T-helper 2 cell treated with Interferon-gamma antibody and Interleukin-4, amounts not matched to agents 100 ng/mL and 5 ng/mL, for 36 hours (primary cell): Measurements from ENCODE around the gene OSBPL10. TPM values are rescaled to one million over a fixed set of nuclear protein-coding genes. Genes with fewer than 3 reads are reported as not detected.
"Not testable (repeated sequence)": the region's sequence is repeated elsewhere in the genome, so short reads cannot be mapped to it uniquely, and the experiment has no call there.

ENCODE experiments used
- intact Hi-C: fragments of 100-400 bp; cut with micrococcal nuclease; formaldehyde crosslinking; loops from one replicate; pipeline ENCODE4 v1.15.1; 2023
- total RNA-seq: library from RNA; stranded (reverse); gene quantifications from 2 replicates; pipeline ENCODE4 v1.2.3, GENCODE V29; 2022

OSBPL10 gene
- total RNA-seq, 1 donor from 2014 or later, result 2.5 TPM

GRCh38 chr3:31892916-31893573 lies 88.0 kb downstream of the OSBPL10 start:
- intact Hi-C loops, result no loop called here

- intact Hi-C loops, result no loop called here
Observed at GRCh38 chr3:31892500-31892899, 88.6 kb downstream of the OSBPL10 start.

GRCh38 chr3:31891876-31892455 lies 89.1 kb downstream of the OSBPL10 start:
- intact Hi-C loops, result no loop called here

DNA sequence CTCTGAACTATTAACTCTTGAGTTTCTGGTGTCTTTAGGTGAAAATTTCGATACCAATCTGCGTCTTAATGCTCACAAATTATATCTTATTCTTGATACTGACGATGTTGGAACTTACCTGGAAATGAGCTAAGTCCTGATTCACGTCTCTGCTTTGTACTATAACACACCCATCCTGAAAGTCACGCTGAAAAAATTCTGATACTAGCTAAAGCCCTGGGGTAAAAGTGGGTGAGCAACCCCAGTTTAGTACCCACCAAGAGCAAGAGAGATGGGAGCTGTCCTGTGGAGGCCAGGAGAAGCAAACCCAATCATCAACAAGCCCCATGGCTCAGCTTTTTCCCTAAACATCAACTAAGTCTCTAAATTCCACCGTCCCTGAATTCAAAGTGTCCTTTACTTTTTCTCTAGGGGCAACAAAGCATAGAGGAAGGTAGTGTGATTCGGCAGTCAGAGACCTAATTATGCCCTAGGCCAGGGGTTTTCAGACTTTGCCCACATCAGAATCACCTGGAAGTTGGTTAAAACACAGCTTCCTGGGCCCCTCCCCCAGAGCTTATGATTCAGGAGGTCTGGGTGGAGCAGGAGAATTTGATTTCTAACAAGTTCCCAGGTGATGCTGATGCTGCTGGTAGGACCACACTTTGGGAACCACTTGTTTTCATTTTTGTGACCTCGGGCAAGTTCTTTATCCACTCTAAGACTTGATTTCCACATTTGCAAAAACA lies 90.2 kb downstream of the OSBPL10 start:
- intact Hi-C loops, result no loop called here

- intact Hi-C loops, result no loop called here
Observed at GRCh38 chr3:31890007-31890406, 91.1 kb downstream of the OSBPL10 start.

DNA sequence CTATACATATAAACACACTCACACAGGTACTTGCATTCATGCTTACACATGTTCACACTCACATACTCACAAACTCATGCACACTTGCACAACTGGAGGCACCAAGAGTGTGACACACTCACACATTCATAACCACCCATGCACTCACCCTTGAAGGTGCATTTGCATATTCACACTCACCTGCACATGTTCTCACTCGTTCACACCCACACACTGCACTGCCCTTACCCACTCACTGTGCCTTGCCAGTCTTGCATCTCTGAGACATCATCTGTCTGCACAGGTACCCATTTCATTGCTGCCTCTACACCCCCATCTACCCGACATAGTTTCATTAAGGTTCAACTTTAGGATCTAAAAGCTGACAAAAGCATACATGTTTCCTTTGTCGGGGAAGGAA lies 95.8 kb downstream of the OSBPL10 start:
- intact Hi-C loops, result no loop called here

DNA sequence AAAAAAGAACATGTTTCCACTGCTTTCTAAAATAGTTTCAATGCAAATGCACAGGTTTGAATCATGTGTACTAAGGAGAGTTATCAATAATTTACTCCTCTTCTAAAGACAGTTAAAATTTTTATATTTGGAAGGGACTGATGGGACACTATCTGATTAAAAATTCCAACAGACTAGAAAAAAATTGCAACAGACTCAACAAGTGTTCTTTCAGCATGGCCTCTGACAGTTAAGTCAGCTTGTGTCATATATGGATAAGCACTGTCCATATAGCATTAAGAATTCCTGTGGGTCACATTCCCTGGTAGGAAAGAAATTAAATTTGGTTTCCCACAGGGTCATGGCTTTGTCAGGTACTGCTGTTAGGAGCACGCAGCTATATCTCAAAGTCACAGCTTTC lies 96.8 kb downstream of the OSBPL10 start:
- intact Hi-C loops, result no loop called here

- intact Hi-C loops, result no loop called here
Observed at GRCh38 chr3:31882895-31883294, 98.2 kb downstream of the OSBPL10 start.

DNA sequence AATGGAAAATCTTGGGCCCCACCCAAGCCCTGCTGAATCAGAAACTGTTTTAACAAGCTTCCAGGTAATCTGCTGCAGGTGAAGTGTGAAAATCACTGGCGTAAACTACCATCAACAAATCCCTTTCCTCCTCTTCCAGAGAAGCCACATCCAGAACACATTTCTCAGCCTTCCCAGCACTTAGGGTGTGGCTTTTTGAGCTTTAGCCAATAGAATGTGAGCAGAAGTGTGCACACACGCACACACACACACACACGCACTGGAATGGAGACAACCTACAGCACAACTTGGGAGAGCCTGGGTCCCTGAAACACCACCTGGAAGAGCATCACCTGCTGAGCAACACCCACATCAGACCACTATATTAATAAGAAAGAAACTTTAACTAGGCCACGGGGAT lies 98.6 kb downstream of the OSBPL10 start:
- intact Hi-C loops, result no loop called here

DNA sequence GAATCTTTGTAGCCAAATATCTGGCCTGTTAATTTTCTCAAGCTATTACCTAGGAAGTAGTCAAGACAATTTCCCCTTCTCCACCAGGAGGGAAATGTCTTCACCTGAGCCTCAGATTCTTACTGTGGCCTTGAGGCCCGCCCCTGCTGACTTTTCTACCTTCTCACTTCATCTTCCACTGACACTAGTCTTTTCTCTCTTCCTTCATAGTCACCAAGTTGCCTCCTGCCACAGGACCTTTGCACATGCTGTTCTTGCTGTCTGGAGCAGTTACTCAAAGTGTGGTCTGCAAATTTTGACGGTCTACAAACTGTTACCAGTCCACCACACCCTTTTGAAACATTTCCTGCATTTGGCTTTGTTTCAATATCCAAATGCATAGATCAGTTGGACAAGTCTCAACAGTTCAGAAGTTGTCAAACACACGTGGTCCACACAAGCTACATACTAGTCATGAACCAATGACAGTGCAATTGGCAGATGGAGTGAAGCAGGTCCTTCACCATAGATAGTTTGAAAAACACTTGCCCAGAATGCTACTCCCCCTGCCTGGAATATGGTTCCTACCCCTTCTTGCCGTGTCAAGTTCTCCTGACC lies 100.5 kb downstream of the OSBPL10 start:
- intact Hi-C loops, result no loop called here

- intact Hi-C loops, result no loop called here
Observed at GRCh38 chr3:31880020-31880419, 101.0 kb downstream of the OSBPL10 start.

DNA sequence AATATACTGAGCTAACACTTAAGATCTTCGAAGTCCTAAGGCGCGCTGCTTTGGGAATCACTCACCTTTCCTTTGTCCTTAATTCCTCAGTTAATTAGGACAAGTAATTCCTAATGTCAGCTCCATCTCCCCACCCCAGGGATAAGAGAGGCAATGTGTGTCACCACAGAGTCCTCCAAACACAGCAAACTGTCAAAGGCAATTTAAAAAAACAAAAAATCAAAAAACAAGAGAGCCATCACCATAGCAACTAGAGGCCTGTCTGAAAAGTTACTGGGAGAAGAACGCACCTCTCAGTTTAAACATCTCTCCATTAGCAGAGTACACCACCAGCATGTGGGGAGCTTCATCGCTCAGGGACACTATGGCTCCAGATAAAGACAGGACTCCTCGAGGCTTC lies 101.7 kb downstream of the OSBPL10 start:
- intact Hi-C loops, result no loop called here

DNA sequence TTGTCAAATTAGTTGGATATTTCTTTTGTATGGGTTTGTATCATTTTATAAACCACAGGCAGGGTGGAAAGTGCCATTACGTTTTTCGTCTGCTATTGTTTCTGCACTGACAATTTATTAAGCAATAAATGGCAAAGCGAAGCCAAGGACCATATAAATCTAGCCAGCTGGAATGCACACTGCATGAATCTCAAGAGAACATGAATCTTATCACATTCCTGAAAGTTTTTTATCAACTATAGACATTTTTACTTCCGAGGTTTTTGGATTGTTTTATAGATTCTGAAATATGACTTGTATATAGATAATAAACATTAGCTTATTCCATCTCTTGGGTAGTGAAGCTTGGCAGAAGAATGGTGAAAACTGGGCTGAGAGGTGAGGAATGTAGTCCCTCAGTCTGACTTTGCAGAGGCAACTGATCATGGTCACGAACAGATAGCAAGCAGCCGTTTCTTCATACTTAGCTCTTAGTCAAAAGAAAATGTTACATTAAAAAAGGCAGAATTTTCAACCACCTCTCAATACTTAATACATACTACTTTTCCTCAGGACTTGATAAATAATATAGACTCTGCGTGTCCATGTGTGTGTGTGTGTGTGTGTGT lies 102.7 kb downstream of the OSBPL10 start:
- intact Hi-C loops, result no loop called here

GRCh38 chr3:31876331-31876730 lies 104.7 kb downstream of the OSBPL10 start:
- intact Hi-C loops, result no loop called here

GRCh38 chr3:31875437-31875836 lies 105.6 kb downstream of the OSBPL10 start:
- intact Hi-C loops, result no loop called here

- intact Hi-C loops, result no loop called here
Observed at GRCh38 chr3:31873254-31873820, 107.7 kb downstream of the OSBPL10 start.

DNA sequence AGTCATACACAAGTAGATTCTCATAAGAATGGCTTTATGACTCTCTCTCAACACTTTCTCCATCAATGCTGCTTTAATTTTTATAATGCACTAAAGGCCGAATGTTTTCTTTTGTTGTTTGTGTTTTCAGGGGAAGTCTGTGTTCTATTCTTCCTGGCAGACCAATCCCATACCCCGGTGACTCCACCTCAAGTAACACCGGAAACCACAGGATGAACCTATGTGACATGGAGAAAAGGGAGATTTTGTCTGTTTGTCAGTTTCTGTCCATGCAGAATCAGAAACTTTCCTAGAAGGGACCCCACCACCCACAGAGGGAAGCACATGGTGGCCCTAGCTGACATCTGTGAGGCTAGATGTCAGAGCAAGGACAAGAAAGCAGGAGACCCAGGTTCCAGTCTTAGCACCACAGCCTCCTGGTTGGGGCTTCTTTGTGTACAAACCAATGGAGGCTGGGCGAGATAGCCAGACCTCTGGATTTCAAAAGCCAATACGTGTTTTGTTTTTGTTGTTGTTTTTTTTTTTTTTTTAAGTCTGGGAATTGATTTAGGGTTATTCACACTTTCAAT lies 109.0 kb downstream of the OSBPL10 start:
- intact Hi-C loops, result no loop called here

- intact Hi-C loops, result not testable (repeated sequence)
Observed at GRCh38 chr3:31870111-31870510, 111.0 kb downstream of the OSBPL10 start.

DNA sequence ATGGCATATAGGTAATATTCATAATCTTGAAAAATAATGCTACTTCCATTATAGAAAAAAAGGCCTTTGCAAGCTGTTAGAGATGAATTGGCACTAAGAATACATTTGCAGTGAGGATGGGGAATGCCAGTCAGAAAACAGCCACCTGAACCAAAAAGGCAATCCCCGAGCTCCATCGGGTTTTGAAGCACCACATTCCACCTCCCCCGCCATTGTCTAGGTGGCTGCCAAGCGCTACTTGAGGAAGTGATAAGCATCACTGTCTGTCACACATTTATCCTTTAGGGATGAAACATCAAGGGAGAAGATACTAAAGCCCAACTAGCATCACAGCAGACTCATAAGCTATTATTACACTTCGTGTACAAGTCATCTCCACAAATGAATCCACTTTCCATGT lies 112.8 kb downstream of the OSBPL10 start:
- intact Hi-C loops, result no loop called here

- intact Hi-C loops, result no loop called here
Observed at GRCh38 chr3:31862666-31863279, 118.3 kb downstream of the OSBPL10 start.

DNA sequence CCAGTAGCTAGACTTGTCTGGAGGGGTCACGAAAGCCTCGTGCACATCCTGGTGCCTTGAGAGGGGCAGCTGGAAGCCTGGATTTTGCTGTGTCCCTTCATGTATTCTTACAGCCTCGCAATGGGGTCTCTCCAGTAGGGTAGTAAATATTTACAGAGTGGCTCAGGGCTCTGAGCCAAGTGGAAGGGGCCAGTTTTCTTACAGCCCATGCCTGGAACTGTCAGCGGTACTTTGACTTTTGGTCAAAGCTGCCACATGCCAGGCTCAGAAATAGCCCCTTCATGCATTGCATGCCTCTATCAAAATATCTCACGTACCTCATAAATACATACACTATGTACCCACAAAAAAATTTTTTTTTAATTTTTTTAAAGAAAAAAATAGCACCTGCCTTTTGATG lies 119.2 kb downstream of the OSBPL10 start:
- intact Hi-C loops, result no loop called here
